Measurements from ENCODE around the gene DMKN. TPM values are rescaled to one million over a fixed set of nuclear protein-coding genes. Genes with fewer than 3 reads are reported as not detected.

The DMKN gene
- total and polyA plus RNA-seq, 12 donors: 2.7 to 70.5 (median 19.7) TPM

- no peaks in the 10 kb centered on the region for H3K9me3 ChIP-seq (replicated peaks in 1 of 3)
- H3K4me3 ChIP-seq: no peak overlapping the region
- WGBS, 4 donors: 86 to 90% (median 90%) methylated on average over 9 of the region's 9 CpGs
- DNase-seq: peak in 1 of 7 donors; percentile 8
- intact Hi-C loops (cut with DNase I): no loop called here
- no peaks in the 10 kb centered on the region for H3K27me3 ChIP-seq
- peaks cover 13 to 19% of the 10 kb centered on the region in 2 donors for H3K4me1 ChIP-seq (replicated peaks in 1 of 2)
- H3K27ac ChIP-seq: peak overlapping the region in 2 of 5 donors; percentile 26 to 34
- no peaks in the 10 kb centered on the region for H3K36me3 ChIP-seq (replicated peaks in 1 of 2)
- TF ChIP-seq POLR2A (IDR thresholded peaks at IDR 0.05) (no peak), CTCF (IDR thresholded peaks at IDR 0.05) (no peak)
Measured at GRCh38 chr19:35556025-35556590, 42.7 kb upstream of the DMKN start.

DNA sequence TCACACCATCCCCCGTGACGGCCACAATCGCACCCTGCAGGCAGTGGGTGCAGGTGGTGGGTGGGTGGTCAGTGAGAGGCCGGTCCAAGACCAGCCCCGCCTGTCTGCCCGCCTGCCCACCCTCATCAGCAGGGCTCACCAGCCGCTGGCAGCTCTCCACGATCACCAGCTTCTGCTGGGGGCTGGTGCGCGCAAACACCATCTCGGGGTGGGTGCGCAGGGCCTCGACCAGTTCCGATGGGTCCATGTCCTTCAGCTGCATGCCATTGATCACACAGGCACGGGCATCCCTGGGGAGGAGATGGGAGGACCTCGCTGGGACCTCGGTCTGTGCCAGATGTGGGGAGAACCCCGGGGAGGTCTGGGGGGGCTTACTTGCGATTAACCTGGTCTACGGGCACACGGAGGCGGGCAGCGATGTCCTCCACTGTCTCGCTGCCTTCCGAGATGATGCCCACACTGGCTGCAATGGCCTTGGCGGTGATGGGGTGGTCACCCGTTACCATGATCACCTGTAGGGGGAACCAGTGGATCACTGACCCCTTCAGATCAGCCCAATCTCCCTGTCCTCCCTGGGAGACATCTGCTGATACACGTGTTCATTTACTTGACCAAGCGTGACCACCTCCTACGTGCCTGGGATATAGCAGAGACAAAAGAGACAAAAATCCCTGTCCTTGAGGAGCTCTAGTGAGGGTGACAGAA lies 42.0 kb upstream of the DMKN start:
- 72 to 85% (median 80%) methylated on average over 10 to 30 of the region's 30 CpGs for WGBS, 4 donors
- intact Hi-C loops (cut with DNase I): no loop called here

DNA sequence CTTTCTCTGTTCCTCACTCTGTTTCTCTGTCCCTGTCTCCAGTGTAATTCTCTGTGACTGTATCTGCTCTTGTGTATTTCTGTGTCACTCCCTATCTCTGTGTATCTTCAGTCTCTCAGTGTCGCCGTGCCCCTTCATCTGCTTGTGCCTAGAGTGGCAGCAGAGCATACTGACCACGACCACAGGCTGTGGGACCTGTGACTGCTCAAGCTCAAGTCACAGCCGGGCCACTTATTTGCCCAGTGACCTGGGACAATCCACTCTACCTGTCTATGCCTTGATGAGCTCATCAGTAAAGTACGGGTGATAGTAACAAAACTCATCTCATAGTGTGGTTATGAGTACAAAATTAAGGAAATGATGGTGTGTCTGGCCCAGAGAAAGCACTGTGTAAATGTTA lies 40.6 kb upstream of the DMKN start:
- no peaks in the 10 kb centered on the region for H3K27me3 ChIP-seq
- H3K4me1 ChIP-seq (replicated peaks in 1 of 2): peaks cover 13 to 19% of the 10 kb centered on the region in 2 donors
- intact Hi-C loops (cut with DNase I): no loop called here
- H3K4me3 ChIP-seq: no peak overlapping the region
- TF ChIP-seq POLR2A (IDR thresholded peaks at IDR 0.05) (no peak), CTCF (IDR thresholded peaks at IDR 0.05) (no peak)
- H3K9me3 ChIP-seq (replicated peaks in 1 of 3): no peaks in the 10 kb centered on the region
- H3K27ac ChIP-seq: peak overlapping the region in 2 of 5 donors; percentile 72 to 84
- WGBS, 4 donors: 67 to 75% (median 70%) methylated on average over 4 to 5 of the region's 5 CpGs
- DNase-seq: peak in 1 of 7 donors; percentile 16
- no peaks in the 10 kb centered on the region for H3K36me3 ChIP-seq (replicated peaks in 1 of 2)

More for the DNA sequence above, 42.0 kb upstream of the DMKN start:
- Histone ChIP-seq H3K27ac (no peak overlapping the region), H3K4me3 (no peak overlapping the region), H3K4me1 (replicated peaks in 1 of 2) (peaks cover 13 to 19% of the 10 kb centered on the region in 2 donors), H3K36me3 (replicated peaks in 1 of 2) (no peaks in the 10 kb centered on the region), H3K9me3 (replicated peaks in 1 of 3) (no peaks in the 10 kb centered on the region), H3K27me3 (no peaks in the 10 kb centered on the region)
- TF ChIP-seq CTCF (IDR thresholded peaks at IDR 0.05): peak in 4 of 6 experiments; percentile 12 to 18 (median 12)
- no peak for TF ChIP-seq POLR2A (IDR thresholded peaks at IDR 0.05)
- peak in 3 of 7 donors; percentile 14 to 30 (median 22) for DNase-seq

- intact Hi-C loops (cut with DNase I): no loop called here
- WGBS, 4 donors: 42 to 57% (median 52%) methylated on average over 4 to 14 of the region's 14 CpGs
- Histone ChIP-seq H3K4me1 (replicated peaks in 1 of 2) (peaks cover 13 to 14% of the 10 kb centered on the region in 2 donors), H3K27me3 (no peaks in the 10 kb centered on the region), H3K36me3 (replicated peaks in 1 of 2) (no peaks in the 10 kb centered on the region), H3K4me3 (no peak overlapping the region), H3K27ac (peak overlapping the region in 4 of 5 donors; percentile 26 to 84 (median 59)), H3K9me3 (replicated peaks in 1 of 3) (no peaks in the 10 kb centered on the region)
- TF ChIP-seq POLR2A (IDR thresholded peaks at IDR 0.05): no peak
- TF ChIP-seq CTCF (IDR thresholded peaks at IDR 0.05): no peak
- peak; percentile 47 to 70 (median 62) for DNase-seq
Measured at GRCh38 chr19:35553385-35554000, 40.0 kb upstream of the DMKN start.

All from adrenal gland (tissue), 12 donors.